Retina (tissue), 1 donor: ENCODE data around the gene MIER2.
"Not testable (repeated sequence)": the region's sequence is repeated elsewhere in the genome, so short reads cannot be mapped to it uniquely, and the experiment has no call there.

Experiments used
- DNase-seq: peaks from one replicate; pipeline ENCODE4 v3.0.0-alpha.2; 2016

Gene MIER2

GRCh38 chr19:281156-281853 lies 63.3 kb downstream of the MIER2 start:
- DNase-seq: no peak

- DNase-seq: peak; percentile 38
Observed at GRCh38 chr19:280541-281009, 64.0 kb downstream of the MIER2 start.

GRCh38 chr19:279656-280055 lies 64.9 kb downstream of the MIER2 start:
- DNase-seq: no peak

GRCh38 chr19:279231-279630 lies 65.4 kb downstream of the MIER2 start:
- no peak for DNase-seq

GRCh38 chr19:277581-278165 lies 66.9 kb downstream of the MIER2 start:
- DNase-seq: peak; percentile 60

- no peak for DNase-seq
Observed at GRCh38 chr19:277131-277530, 67.5 kb downstream of the MIER2 start.

GRCh38 chr19:275958-276646 lies 68.5 kb downstream of the MIER2 start:
- DNase-seq: no peak

- no peak for DNase-seq
Observed at GRCh38 chr19:275000-275399, 69.6 kb downstream of the MIER2 start.

GRCh38 chr19:273393-273792 lies 71.2 kb downstream of the MIER2 start:
- no peak for DNase-seq

GRCh38 chr19:271856-272255 lies 72.7 kb downstream of the MIER2 start:
- no peak for DNase-seq

- DNase-seq: not testable (repeated sequence)
Observed at GRCh38 chr19:270766-271318, 73.8 kb downstream of the MIER2 start.

GRCh38 chr19:269241-269640 lies 75.4 kb downstream of the MIER2 start:
- no peak for DNase-seq

GRCh38 chr19:262125-262524 lies 82.5 kb downstream of the MIER2 start:
- no peak for DNase-seq

GRCh38 chr19:256804-257203 lies 87.8 kb downstream of the MIER2 start:
- DNase-seq: not testable (repeated sequence)
